NB4 (cell line): ENCODE measurements around the gene FBXO39.

Experiments used
- MYC ChIP-seq: IDR thresholded peaks from 2 replicates; pipeline ENCODE4 v1.6.1; 2011; ENCODE audit warnings: low read depth, low read length
- TF ChIP-seq, protein P1 (sequence below): IDR thresholded peaks from one replicate; pipeline ENCODE4 v1.5.1; 2012; ENCODE audit warnings: low read depth, low read length

- TF ChIP-seq, protein P1, sequence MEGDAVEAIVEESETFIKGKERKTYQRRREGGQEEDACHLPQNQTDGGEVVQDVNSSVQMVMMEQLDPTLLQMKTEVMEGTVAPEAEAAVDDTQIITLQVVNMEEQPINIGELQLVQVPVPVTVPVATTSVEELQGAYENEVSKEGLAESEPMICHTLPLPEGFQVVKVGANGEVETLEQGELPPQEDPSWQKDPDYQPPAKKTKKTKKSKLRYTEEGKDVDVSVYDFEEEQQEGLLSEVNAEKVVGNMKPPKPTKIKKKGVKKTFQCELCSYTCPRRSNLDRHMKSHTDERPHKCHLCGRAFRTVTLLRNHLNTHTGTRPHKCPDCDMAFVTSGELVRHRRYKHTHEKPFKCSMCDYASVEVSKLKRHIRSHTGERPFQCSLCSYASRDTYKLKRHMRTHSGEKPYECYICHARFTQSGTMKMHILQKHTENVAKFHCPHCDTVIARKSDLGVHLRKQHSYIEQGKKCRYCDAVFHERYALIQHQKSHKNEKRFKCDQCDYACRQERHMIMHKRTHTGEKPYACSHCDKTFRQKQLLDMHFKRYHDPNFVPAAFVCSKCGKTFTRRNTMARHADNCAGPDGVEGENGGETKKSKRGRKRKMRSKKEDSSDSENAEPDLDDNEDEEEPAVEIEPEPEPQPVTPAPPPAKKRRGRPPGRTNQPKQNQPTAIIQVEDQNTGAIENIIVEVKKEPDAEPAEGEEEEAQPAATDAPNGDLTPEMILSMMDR = no peak
- TF ChIP-seq MYC = no peak
These were observed 27.4 kb upstream of the FBXO39 start for GRCh38 chr17:6748617-6749016.
